NOMO-1 treated with DMSO at 0.1 percent for 48 hours (cell line): ENCODE results near the gene RETN.
A peak's percentile ranks its signal among the peaks of the same experiment; 100 is the strongest.

Experiments
- DNase-seq: peaks from one replicate; lab custom pipeline; 2025; ENCODE audit not compliant: unreplicated experiment; lab: John Stamatoyannopoulos, UW

RETN gene, protein sequence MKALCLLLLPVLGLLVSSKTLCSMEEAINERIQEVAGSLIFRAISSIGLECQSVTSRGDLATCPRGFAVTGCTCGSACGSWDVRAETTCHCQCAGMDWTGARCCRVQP

GRCh38 chr19:7668842-7669241, at the start of gene RETN:
Gene RETN, plus strand, starts transcription at chr19:7669049. Its CDS starts 278 bp downstream, at chr19:7669327.
- no peak for DNase-seq

- DNase-seq: no peak
These were observed 49.0 kb upstream of the RETN start for GRCh38 chr19:7619671-7620441.

DNA sequence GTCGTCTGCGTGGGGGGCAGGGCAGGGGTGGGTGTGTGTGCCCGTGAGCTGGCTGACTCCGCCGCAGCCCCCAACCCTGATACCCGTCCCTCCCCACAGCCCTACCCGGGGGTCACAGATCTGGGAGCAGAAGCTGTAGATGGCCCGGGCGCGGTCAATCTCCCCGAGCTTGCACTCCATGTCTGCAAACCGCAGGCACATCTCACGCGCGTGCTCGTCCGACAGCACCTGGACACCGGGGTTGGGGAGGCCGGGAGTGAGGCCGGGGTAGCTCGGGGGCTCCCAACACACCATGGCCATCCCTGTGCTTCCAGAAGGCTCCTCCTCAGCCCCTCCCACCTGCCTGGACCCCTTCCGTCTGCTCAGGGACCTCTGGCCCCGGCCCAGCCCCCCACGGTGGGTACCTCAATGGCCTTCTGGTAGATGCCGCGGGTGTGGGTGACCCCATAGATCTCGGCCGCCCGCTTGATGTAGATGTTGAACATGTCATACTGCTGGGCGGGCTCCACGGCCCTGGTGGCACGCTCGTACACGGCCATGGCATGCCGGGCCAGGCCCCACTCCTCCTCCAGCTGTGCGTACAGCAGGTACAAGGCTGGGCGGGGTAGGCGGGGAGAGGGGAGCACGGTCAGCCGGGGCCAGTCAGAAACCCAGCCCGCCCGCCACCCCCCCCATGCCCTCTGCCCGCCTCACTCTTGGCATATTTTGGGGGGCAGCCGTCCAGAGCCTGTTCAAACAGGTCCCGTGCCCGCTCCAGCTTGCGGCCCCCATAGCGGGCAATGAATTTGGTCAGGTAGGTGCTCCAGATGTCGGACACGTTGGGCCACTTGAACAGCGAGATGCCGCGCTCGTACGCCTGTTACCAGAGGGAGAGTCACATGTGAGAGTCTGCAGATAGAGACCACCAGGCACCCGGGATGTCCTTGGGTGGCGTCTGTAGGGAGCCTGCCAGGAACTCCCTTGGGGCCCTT, 48.1 kb upstream of the RETN start:
- no peak for DNase-seq

DNA sequence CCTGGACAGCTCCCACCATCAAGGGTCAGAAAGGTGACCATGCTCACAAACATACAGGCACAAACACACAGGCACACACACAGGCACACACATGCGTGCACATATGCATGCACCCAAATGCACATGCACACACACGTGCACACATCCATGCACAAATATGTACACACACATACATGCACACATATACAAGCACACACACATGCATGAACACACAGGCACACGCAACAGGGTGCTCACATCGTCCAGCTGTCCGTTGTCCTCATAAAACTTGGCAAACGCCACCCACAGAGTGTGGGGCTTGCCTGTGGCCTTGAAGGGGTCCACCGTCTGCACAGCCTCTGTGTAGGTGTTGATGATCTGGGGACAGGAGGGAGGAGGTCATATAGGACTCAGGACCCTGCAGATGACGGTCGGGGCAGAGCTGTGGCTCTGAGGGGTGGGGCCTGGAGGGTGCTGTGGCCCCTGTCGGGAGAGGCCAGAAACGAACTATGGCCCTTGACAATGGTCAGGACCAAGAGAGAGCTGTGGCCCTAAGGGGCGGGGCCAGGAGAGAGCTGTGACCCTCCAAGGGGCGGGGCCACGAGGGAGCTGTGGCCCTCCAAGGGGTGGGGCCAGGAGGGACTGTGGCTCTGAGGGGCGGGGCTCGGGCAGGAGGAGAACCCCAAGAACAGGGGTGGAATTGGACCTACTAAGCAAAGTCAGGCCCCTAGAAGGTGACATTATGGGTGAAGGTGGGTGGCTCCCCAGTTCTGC, 45.7 kb upstream of the RETN start:
- DNase-seq: no peak

GRCh38 chr19:7623725-7624603, 44.9 kb upstream of the RETN start:
- no peak for DNase-seq

GRCh38 chr19:7624810-7625209, 44.0 kb upstream of the RETN start:
- no peak for DNase-seq

DNA sequence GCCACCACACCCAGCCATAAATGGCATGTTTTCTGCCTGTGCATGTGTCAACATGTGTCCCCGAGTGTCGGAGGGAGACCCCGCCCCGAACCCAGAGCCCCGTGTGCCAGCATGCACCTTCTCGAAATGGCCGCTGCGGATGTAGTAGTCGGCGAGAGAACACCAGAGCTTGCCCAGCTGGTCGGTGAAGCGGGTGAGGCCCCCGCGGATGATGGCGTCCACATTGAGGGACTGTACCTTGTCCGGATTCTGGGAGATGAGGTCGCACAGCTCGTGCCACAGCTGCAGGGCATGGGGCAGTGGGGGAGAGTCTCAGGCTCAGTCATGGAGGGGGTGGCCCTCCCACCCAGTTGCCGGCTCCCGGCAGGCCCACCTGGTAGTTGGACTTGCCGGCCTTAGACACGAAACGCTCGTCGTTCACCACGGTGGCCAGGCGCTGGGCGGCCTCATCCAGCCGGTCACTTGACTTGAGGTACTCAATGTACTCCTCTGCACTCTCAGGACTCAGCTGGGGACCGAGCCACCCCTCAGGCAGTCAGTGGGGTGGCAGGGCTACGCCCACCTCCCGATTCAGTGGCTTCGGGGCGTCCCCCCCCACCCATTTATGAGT, 43.0 kb upstream of the RETN start:
- no peak for DNase-seq

DNA sequence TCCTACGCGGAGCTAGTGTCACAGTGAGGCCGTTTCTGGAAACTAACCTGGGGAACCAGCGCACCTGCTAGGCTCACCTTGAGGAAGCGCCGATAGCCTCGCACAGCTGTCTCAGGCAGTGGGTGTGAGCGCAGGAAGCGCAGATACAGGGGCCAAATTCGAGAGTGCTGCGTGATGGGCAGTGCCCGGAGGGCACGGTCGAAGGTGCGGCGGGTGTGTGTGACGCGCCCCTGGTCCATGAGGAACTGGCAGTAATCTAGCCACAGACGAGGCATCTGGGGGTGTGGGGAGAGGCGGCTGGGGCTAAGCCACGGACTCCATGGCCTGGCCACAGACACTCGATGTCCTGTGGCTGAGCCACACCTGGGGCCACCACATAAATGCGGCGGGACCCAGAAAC, 41.7 kb upstream of the RETN start:
- no peak for DNase-seq

DNA sequence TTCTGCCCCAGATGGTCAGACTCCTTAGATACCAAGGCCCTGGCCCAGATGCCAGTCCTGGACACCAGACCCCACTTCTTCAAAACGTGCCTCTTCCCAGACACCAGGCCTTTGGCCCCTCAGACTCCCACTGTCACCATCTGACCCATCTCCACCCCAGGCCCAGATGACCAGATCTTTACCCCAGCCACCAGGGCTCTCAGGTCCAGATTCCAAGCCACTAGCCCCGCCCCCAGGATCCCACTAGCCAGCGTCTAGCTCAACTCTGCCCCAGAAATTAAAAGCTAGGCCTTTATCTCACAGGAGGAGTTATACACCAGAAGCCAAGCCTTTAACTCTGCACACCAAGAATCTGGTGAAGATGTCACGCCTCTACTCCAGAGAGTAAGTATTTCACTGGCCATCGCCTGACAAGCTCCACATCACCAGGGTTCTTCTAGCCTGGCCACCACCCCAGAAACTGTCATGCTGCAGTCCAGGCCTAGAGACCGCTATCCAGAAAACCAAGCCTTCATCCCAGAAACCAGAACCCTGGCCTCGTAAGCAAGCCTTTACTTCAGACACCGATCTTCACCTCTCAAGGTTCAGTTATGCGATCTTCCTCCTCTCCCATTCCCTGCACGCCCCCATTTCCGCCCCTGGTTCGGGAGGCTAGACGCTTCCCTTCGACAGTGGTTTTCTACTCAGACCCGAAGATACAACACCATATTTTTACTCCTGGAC, 40.1 kb upstream of the RETN start:
- DNase-seq: no peak

- peak; percentile 97 for DNase-seq
These were observed 39.3 kb upstream of the RETN start, which contains the start of the genes PET100 and XAB2 for GRCh38 chr19:7629347-7630054. Gene PET100, plus strand, starts transcription at chr19:7629793. Its CDS starts 41 bp downstream, at chr19:7629834. Gene XAB2, minus strand, starts transcription at chr19:7629545. Its CDS starts 18 bp downstream, at chr19:7629527.

DNA sequence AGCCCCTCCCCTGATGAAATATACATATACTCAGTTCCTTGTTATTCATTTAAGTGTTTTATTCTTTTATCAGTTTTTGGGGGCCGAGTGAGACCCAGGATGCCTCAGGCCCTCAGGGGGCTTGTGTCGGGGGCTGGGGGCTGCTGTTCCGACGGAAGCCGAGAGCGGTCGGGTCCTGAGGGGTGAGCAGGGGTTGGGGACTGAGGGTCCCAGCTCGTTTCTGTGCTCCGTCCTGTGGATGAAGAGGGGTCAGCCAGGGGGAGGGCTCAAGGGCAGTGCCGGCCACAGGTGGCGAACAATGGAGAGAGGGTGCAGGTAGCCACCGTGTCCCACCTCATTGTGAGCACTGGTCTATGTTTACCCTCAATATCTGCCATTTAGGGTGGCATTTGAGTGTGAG, 37.3 kb upstream of the RETN start:
- no peak for DNase-seq

GRCh38 chr19:7632340-7633203, 36.3 kb upstream of the RETN start:
- no peak for DNase-seq

DNA sequence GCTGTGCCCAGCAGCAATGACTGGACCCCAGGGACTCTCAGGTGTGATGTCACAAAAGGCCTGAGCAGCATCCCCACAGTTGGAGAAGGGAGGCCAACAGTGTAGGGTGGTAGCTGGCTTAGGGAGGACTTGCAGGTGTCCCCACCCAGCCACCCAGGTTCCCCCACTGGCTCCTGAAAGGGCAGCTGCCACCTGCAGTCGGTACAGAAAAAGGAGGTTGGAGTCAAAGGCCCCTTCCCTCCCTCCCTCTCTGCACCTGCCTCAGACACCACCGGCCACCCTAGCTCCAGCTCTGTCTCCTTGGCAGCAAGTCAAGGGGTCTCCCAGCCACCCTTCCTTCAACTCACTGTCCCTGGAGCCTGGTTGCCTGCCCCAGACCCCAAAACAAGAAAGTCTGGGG, 35.2 kb upstream of the RETN start, which contains the start of gene PCP2:
Gene PCP2, minus strand, starts transcription at position 22 of the 400 bp plus-strand sequence. CDS start 262 bp downstream, outside the sequence.
- DNase-seq: no peak

DNA sequence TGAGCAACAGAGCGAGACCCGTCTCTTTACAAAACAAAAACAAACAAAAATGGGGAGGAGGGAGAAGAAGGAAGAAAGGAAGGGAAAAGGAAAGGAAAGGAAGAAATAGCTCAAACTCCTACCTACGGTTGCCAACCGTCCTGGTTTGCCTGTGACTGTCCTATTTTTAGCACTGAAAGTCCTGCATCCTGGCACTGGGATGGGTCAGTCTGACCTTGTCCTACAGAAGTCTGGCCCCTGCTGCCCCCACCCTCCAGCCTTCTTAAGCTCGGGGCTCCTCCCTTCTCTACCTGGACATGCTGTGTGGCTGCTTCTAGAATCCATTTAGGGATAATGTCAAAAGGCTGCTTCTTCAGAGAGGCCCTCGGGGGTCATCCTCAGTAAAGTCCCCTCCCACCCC, 33.2 kb upstream of the RETN start:
- DNase-seq: no peak

DNA sequence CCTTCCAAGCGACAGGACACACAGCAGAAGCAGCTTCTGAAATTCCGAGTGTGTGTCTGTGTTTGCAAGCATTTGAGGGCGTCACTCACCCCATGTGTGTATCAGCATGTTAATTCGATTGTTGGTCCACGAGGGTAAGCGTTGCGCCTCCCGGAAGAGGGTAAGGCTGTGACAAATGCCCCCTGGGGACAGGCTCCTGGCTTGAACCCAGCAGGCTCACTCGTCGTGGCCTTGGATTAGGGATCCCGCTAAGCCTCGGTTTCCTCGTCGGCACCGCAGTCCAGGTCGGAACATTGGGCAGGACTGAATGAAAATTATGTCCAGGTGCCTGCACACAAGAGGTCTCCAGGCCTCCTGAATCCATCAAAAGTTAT, 32.5 kb upstream of the RETN start:
- DNase-seq: peak; percentile 30

GRCh38 chr19:7636691-7637373, 32.0 kb upstream of the RETN start, which contains the start of gene STXBP2:
Gene STXBP2, plus strand, starts transcription at chr19:7637110. Its CDS starts 40 bp downstream, at chr19:7637150.
- DNase-seq: peak; percentile 52
